Thymus (tissue), 14 donors: ENCODE results near the gene SUGP2. TPM values are rescaled to one million over a fixed set of nuclear protein-coding genes. Genes with fewer than 3 reads are reported as not detected.

ENCODE experiments used
- DNase-seq, 9 donors: peaks; one replicate each; pipeline ENCODE4 v3.0.0-alpha.2; 2013; ENCODE audit warnings: low spot score in 9 of 9, low read depth in 6 of 9, missing footprints in 1 of 9
- H3K27ac ChIP-seq, 2 donors: one replicate each; pipeline ENCODE4 v1.5.1; 2013; ENCODE audit warnings: control low read depth in 1 of 2, low read depth in 1 of 2, low read length in 1 of 2, mild to moderate bottlenecking in 1 of 2, moderate library complexity in 1 of 2
- H3K27me3 ChIP-seq, 2 donors: one replicate each; pipeline ENCODE4 v1.5.1; 2013; ENCODE audit warnings: low read length in 1 of 2; ENCODE audit not compliant: control insufficient read depth in 2 of 2, insufficient read depth in 1 of 2
- H3K36me3 ChIP-seq, 2 donors: one replicate each; pipeline ENCODE4 v1.5.1; 2013; ENCODE audit warnings: low read length in 1 of 2, mild to moderate bottlenecking in 1 of 2, moderate library complexity in 1 of 2; ENCODE audit not compliant: control insufficient read depth in 2 of 2, insufficient read depth in 2 of 2
- H3K4me1 ChIP-seq, 2 donors: one replicate each; pipeline ENCODE4 v1.5.1; 2013; ENCODE audit warnings: low read length in 2 of 2; ENCODE audit not compliant: control insufficient read depth in 2 of 2, insufficient read depth in 2 of 2
- H3K4me3 ChIP-seq, 2 donors: one replicate each; pipeline ENCODE4 v1.5.1; 2013; ENCODE audit warnings: low read length in 2 of 2, control low read depth in 1 of 2, mild to moderate bottlenecking in 1 of 2
- H3K9me3 ChIP-seq, 2 donors: one replicate each; pipeline ENCODE4 v1.5.1; 2013; ENCODE audit warnings: low read length in 1 of 2, mild to moderate bottlenecking in 1 of 2; ENCODE audit not compliant: control insufficient read depth in 2 of 2, insufficient read depth in 1 of 2
- whole genome bisulfite sequencing: extraction: QIAGEN DNeasy Blood & Tissue Kit; methylation state at CpG from one replicate; pipeline ENCODE4 v1.1.7; 2013; 5-methylcytosine and 5-hydroxymethylcytosine counted together
- long read RNA-seq, 10 donors: transcript quantifications; one replicate each; lab custom pipeline, GENCODE V29; 2026
- polyA plus RNA-seq: library from polyadenylated mRNA; stranded (reverse); fragments of 200-250 nt; gene quantifications from one replicate; pipeline ENCODE4 v1.2.3, GENCODE V29; 2013
- total RNA-seq: library from RNA; stranded (reverse); fragments of 120-200 nt; gene quantifications from one replicate; pipeline ENCODE4 v1.2.4, GENCODE V29; 2013
- donor health status: healthy.

The SUGP2 gene
- 45.3 TPM for total RNA-seq
- 129 TPM for polyA plus RNA-seq
- long read RNA-seq, donor 1: 0 reads
- long read RNA-seq, donor 2, full-length matches to known transcripts: 4 of 131 reads
- long read RNA-seq, donor 2, partial matches to known transcripts: 127 of 131 reads
- long read RNA-seq, donor 2, other reads (novel, unspliced or antisense): 0 of 131 reads
- long read RNA-seq, donor 3, full-length matches to known transcripts: 9 of 96 reads
- long read RNA-seq, donor 3, partial matches to known transcripts: 87 of 96 reads
- long read RNA-seq, donor 3, other reads (novel, unspliced or antisense): 0 of 96 reads
- long read RNA-seq, donor 4, partial matches to known transcripts: 23 of 25 reads
- long read RNA-seq, donor 4, other reads (novel, unspliced or antisense): 0 of 25 reads
- long read RNA-seq, donor 5, partial matches to known transcripts: 92 of 96 reads
- long read RNA-seq, donor 5, other reads (novel, unspliced or antisense): 0 of 96 reads
- long read RNA-seq, donor 6, full-length matches to known transcripts: 2 of 85 reads
- long read RNA-seq, donor 6, partial matches to known transcripts: 73 of 85 reads
- long read RNA-seq, donor 6, other reads (novel, unspliced or antisense): 10 of 85 reads
- long read RNA-seq, donor 7, partial matches to known transcripts: 10 of 10 reads
- long read RNA-seq, donor 7, other reads (novel, unspliced or antisense): 0 of 10 reads
- long read RNA-seq, donor 8, partial matches to known transcripts: 9 of 9 reads
- long read RNA-seq, donor 8, other reads (novel, unspliced or antisense): 0 of 9 reads
- long read RNA-seq, donor 9, partial matches to known transcripts: 14 of 14 reads
- long read RNA-seq, donor 9, other reads (novel, unspliced or antisense): 0 of 14 reads
- long read RNA-seq, donor 10, partial matches to known transcripts: 35 of 35 reads
- long read RNA-seq, donor 10, other reads (novel, unspliced or antisense): 0 of 35 reads

- peaks cover 0 to 11% of the 10 kb centered on the region in 2 donors for H3K9me3 ChIP-seq
- under 1% methylated on average over 94 of the region's 94 CpGs for WGBS
- H3K27me3 ChIP-seq: no peaks in the 10 kb centered on the region
- H3K4me3 ChIP-seq: peak within 1 kb of the TSS; percentile 82 to 96
- peaks cover 29 to 45% of the 10 kb centered on the region in 2 donors for H3K36me3 ChIP-seq
- H3K27ac ChIP-seq: peak within 1 kb of the TSS; percentile 98 to 99
- DNase-seq: peak; percentile 78 to 96 (median 89)
- peaks cover 16 to 30% of the 10 kb centered on the region in 2 donors for H3K4me1 ChIP-seq
Observed at GRCh38 chr19:19033426-19034203, at the start of gene SUGP2, which contains the start of gene ARMC6. Gene SUGP2 (minus strand): TSS chr19:19033517. CDS start chr19:19031071, 2,446 bp downstream. Gene ARMC6 (plus strand): TSS chr19:19033603. CDS start chr19:19034210, 607 bp downstream.

DNA sequence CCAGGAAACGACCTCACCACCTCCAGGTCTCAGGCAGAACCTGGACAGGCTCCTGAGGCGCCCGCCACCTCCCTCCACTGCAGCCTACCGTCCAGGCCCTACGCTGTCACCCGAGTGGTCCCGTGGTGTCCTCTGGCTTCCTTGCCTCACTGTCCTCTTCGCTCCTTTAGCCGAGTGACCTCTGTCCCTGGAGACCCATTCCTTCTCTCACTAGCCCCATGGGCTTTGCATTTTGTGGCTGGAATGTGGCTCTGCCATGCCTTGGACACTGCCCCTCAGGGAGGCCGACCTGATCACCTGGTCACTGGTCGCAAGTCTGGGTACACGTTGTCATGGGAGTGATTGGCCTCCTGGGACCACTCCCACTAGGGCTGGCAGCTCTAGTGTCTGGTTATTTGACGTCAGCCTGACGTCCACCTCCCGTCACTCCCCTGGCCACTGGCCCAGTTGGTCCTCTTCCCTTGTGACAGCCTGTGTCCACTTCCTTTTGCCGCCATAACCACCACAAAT is 48.4 kb upstream of the SUGP2 start:
- no peak for DNase-seq
- H3K9me3 ChIP-seq: no peaks in the 10 kb centered on the region
- 97% methylated on average over 16 of the region's 16 CpGs for WGBS
- no peak overlapping the region for H3K4me3 ChIP-seq
- no peaks in the 10 kb centered on the region for H3K27me3 ChIP-seq
- H3K27ac ChIP-seq: no peak overlapping the region
- no peaks in the 10 kb centered on the region for H3K4me1 ChIP-seq
- peaks cover 5 to 10% of the 10 kb centered on the region in 2 donors for H3K36me3 ChIP-seq

DNA sequence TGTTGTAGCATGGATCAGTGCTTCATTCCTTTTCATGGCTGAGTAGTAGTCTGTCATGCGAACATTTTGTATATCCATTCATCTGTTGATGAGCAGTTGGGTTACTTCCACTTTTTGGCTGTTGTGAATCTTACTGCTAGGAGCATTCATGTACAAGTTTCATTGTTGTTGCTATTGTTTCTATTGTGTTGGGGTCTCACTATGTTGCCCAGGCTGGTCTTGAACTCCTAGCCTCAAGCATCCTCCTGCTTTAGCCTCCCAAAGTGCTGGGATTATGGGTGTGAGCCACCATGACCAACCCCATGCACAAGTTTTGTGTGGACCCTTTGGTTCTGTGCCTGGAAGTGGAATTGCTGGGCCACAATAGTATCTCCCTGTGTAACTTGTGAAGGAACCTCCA is 46.3 kb upstream of the SUGP2 start:
- DNase-seq: no peak
- Histone ChIP-seq H3K4me3 (no peak overlapping the region), H3K9me3 (no peaks in the 10 kb centered on the region), H3K27me3 (no peaks in the 10 kb centered on the region), H3K27ac (no peak overlapping the region), H3K36me3 (peaks cover 8 to 12% of the 10 kb centered on the region in 2 donors), H3K4me1 (peaks cover 0 to 1% of the 10 kb centered on the region in 2 donors)
- WGBS: 96% methylated on average over 1 of the region's 1 CpG

DNA sequence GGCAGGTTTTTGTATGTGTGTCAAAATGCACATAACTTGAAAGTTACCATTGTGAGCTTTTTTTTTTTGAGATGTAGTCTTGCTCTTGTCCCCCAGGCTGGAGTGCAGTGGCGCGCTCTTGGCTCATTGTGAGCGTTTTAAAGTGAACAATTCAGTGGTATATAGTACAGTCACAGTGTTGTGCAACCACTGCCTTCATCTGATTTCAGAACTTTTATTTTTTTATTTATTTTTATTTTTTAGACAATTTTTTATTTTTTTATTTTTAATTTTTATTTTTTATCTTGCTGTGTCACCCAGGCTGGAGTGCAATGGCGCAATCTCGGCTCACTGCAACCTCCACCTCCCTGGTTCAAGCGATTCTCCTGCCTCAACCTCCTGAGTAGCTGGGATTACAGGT is 45.5 kb upstream of the SUGP2 start:
- Histone ChIP-seq H3K27me3 (no peaks in the 10 kb centered on the region), H3K4me3 (no peak overlapping the region), H3K27ac (no peak overlapping the region), H3K9me3 (no peaks in the 10 kb centered on the region), H3K36me3 (peaks cover 12% of the 10 kb centered on the region in 2 donors), H3K4me1 (peaks cover 0 to 8% of the 10 kb centered on the region in 2 donors)
- DNase-seq: no peak
- WGBS: 98% methylated on average over 6 of the region's 6 CpGs

DNA sequence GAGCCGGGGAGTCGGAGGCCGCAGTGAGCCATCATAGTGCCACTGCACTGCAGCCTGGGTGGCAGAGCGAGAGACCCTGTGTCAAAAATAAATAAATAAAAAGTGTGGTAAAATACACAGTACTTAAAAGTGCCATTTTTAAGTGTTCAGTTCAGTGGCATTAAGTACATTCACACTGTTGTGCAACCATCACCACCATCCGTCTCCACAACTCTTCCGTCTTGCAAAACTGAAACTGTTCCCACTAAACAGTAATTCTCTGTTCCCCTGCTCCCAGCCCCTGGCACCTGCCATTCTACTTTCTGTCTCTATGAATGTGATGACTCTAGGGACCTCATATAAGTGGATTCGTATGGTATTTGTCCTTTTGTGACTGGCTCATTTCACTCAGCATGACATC is 43.8 kb upstream of the SUGP2 start:
- Histone ChIP-seq H3K27ac (no peak overlapping the region), H3K27me3 (no peaks in the 10 kb centered on the region), H3K4me1 (peaks cover 0 to 9% of the 10 kb centered on the region in 2 donors), H3K36me3 (peaks cover 8 to 18% of the 10 kb centered on the region in 2 donors), H3K4me3 (no peak overlapping the region), H3K9me3 (no peaks in the 10 kb centered on the region)
- 98% methylated on average over 7 of the region's 7 CpGs for WGBS
- no peak for DNase-seq

DNA sequence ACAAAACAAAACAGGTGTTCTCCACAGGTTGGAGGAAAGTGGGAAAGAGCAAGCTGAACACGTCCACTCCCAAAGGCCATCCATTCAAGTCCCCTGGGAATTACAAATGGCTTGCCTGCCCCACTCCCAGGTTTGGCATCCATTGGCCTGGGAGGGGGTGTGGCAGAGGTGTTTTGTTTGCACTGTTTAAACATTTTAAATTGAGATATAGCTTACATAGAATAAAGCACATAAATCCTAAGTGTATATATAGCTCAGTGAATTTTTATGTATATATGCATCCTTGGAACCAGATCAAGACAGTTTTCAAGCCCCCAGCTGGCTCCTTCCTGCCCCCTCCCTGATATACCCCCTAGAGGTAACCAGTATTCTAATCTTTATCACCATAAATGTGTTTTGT is 43.2 kb upstream of the SUGP2 start:
- peaks cover 0 to 9% of the 10 kb centered on the region in 2 donors for H3K4me1 ChIP-seq
- DNase-seq: no peak
- 96% methylated on average over 1 of the region's 1 CpG for WGBS

DNA sequence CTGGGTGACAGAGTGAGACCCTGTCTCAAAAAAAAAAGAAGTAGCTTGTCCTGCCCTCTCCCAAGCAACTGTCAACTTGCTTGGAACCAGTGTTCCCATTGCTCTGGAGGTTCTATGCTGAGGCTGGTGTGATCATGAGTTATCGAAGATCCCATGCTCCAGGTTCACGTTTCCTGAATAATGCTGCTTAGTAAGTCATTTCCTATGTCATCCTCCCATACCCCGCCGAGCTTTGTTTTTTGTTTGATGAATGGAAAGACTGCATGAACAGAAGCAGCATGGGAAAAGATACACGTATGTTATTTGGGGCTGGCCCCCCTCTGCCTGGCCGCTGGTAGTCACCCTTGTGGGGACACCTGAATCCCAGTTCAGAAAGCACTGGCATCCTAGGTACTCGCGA is 41.8 kb upstream of the SUGP2 start:
- Histone ChIP-seq H3K9me3 (no peaks in the 10 kb centered on the region), H3K27ac (no peak overlapping the region), H3K36me3 (peaks cover 10 to 24% of the 10 kb centered on the region in 2 donors), H3K27me3 (no peaks in the 10 kb centered on the region), H3K4me1 (peaks cover 0 to 9% of the 10 kb centered on the region in 2 donors), H3K4me3 (no peak overlapping the region)
- WGBS: 98% methylated on average over 8 of the region's 8 CpGs
- DNase-seq: no peak

More for the DNA sequence above, 43.2 kb upstream of the SUGP2 start:
- no peaks in the 10 kb centered on the region for H3K9me3 ChIP-seq
- peaks cover 11 to 18% of the 10 kb centered on the region in 2 donors for H3K36me3 ChIP-seq
- H3K27ac ChIP-seq: no peak overlapping the region
- H3K4me3 ChIP-seq: no peak overlapping the region
- no peaks in the 10 kb centered on the region for H3K27me3 ChIP-seq

GRCh38 chr19:19074196-19074882 is 41.0 kb upstream of the SUGP2 start:
- Histone ChIP-seq H3K36me3 (peaks cover 10 to 24% of the 10 kb centered on the region in 2 donors), H3K4me1 (peaks cover 0 to 10% of the 10 kb centered on the region in 2 donors), H3K9me3 (no peaks in the 10 kb centered on the region), H3K4me3 (no peak overlapping the region), H3K27ac (peak overlapping the region in 1 of 2 donors; percentile 50), H3K27me3 (no peaks in the 10 kb centered on the region)
- 89% methylated on average over 13 of the region's 13 CpGs for WGBS
- DNase-seq: no peak
